B cell (primary cell): Measurements from ENCODE around the gene SIRPA. TPM values are rescaled to one million over a fixed set of nuclear protein-coding genes. Genes with fewer than 3 reads are reported as not detected.
A peak's percentile ranks its signal among the peaks of the same experiment; 100 is the strongest.

ENCODE experiments used
- ATAC-seq: fragments of 200-7000 bp; cut with Tn5 transposase; one replicate; pipeline ENCODE4 v1.10.0; 2021; ENCODE audit warnings: low read depth, mild to moderate bottlenecking, moderate number of reproducible peaks, moderate library complexity
- CTCF ChIA-PET: fragments of 350-600 bp; sonication (Branson Sonifier 250); formaldehyde crosslinking; loops from one replicate; lab custom pipeline; 2021; ENCODE audit warnings: antibody characterized with exemption, inconsistent platforms; lab: Charles Lee
- POLR2A ChIA-PET: fragments of 350-600 bp; sonication (Branson Sonifier 250); formaldehyde crosslinking; loops from one replicate; lab custom pipeline; 2021; ENCODE audit warnings: antibody characterized with exemption; lab: Charles Lee
- DNase-seq: peaks from one replicate; pipeline ENCODE4 v3.0.0; 2013
- H2AFZ ChIP-seq: 2 replicates; pipeline ENCODE4 v1.6.1; 2012; ENCODE audit warnings: mild to moderate bottlenecking, low read depth, low read length; ENCODE audit not compliant: insufficient read depth, poor library complexity, severe bottlenecking
- H3K27ac ChIP-seq, 2 donors: 1 replicate in 1 of 2; 2 replicates in 1 of 2; pipeline ENCODE4 v1.5.1; 2012 to 2013; ENCODE audit warnings: low read length in 2 of 2, mild to moderate bottlenecking in 2 of 2, moderate library complexity in 1 of 2
- H3K27me3 ChIP-seq, 4 experiments: fragments of 200-600 bp in 1 of 4; sonication (generic) in 1 of 4; replicated peaks in 1 of 4; 1 replicate in 2 of 4; 2 replicates in 2 of 4; pipeline versions ENCODE4 v1.6.1 to v1.7.0; 2013 to 2016; ENCODE audit warnings: low read length in 3 of 4, mild to moderate bottlenecking in 2 of 4, mixed read lengths in 1 of 4, moderate library complexity in 1 of 4; ENCODE audit not compliant: insufficient read depth in 4 of 4, control insufficient read depth in 3 of 4; ENCODE audit errors: control extremely low read depth in 1 of 4
- H3K36me3 ChIP-seq, 2 experiments: replicated peaks in 1 of 2; 1 replicate in 1 of 2; 2 replicates in 1 of 2; pipeline versions ENCODE4 v1.6.1 to v1.7.1; 2013; ENCODE audit warnings: low read length in 1 of 2; ENCODE audit not compliant: insufficient read depth in 2 of 2, control insufficient read depth in 1 of 2; ENCODE audit errors: control extremely low read depth in 1 of 2, extremely low read depth in 1 of 2
- H3K4me1 ChIP-seq, 2 donors: fragments of 200-600 bp in 1 of 2; sonication (generic) in 1 of 2; 1 replicate in 1 of 2; 2 replicates in 1 of 2; pipeline versions ENCODE4 v1.5.1 to v1.6.1; 2013 to 2017; ENCODE audit warnings: low read length in 2 of 2; ENCODE audit not compliant: control insufficient read depth in 2 of 2, insufficient read depth in 2 of 2
- H3K4me2 ChIP-seq: replicated peaks from 2 replicates; pipeline ENCODE3; 2012; ENCODE audit warnings: mild to moderate bottlenecking, low read depth, low read length; ENCODE audit not compliant: poor library complexity, severe bottlenecking
- H3K4me3 ChIP-seq, 5 experiments: fragments of 200-600 bp in 1 of 5; sonication (generic) in 1 of 5; 1 replicate in 3 of 5; 2 replicates in 2 of 5; pipeline versions ENCODE4 v1.5.1 to v1.7.0; 2011 to 2016; ENCODE audit warnings: low read length in 4 of 5, mild to moderate bottlenecking in 4 of 5, low read depth in 2 of 5, control low read depth in 1 of 5, moderate library complexity in 1 of 5; ENCODE audit not compliant: insufficient read depth in 1 of 5; ENCODE audit errors: control extremely low read depth in 1 of 5, extremely low read depth in 1 of 5
- H3K79me2 ChIP-seq: fragments of 200-600 bp; sonication (generic); one replicate; pipeline ENCODE4 v1.6.0; 2016; ENCODE audit warnings: low read length; ENCODE audit not compliant: control insufficient read depth, insufficient read depth
- H3K9ac ChIP-seq: fragments of 200-600 bp; sonication (generic); 2 replicates; pipeline ENCODE4 v1.6.1; 2017; ENCODE audit warnings: mild to moderate bottlenecking, low read length, moderate library complexity
- H3K9me3 ChIP-seq, 3 donors: one replicate each; pipeline versions ENCODE4 v1.6.1 to v1.7.1; 2013; ENCODE audit warnings: low read length in 2 of 3; ENCODE audit not compliant: control insufficient read depth in 2 of 3, insufficient read depth in 1 of 3; ENCODE audit errors: control extremely low read depth in 1 of 3
- H4K20me1 ChIP-seq: 2 replicates; pipeline ENCODE4 v1.6.0; 2012; ENCODE audit warnings: mild to moderate bottlenecking, low read length; ENCODE audit not compliant: insufficient read depth, control insufficient read depth, poor library complexity, severe bottlenecking
- H3K27ac Mint-ChIP-seq: one replicate; pipeline ENCODE4 v1.8.0; 2021; ENCODE audit warnings: mixed read lengths
- H3K27me3 Mint-ChIP-seq: one replicate; pipeline ENCODE4 v1.8.0; 2021; ENCODE audit warnings: mixed read lengths
- H3K4me1 Mint-ChIP-seq: one replicate; pipeline ENCODE4 v1.8.0; 2021; ENCODE audit warnings: mixed read lengths
- H3K4me3 Mint-ChIP-seq: one replicate; pipeline ENCODE4 v1.8.0; 2021; ENCODE audit warnings: mixed read lengths
- H3K9me3 Mint-ChIP-seq: one replicate; pipeline ENCODE4 v1.8.0; 2022; ENCODE audit warnings: mixed read lengths; ENCODE audit not compliant: insufficient read depth
- EZH2 ChIP-seq: IDR thresholded peaks from 2 replicates; pipeline ENCODE4 v1.6.1; 2012; ENCODE audit warnings: borderline replicate concordance, low read depth, mild to moderate bottlenecking, moderate library complexity, low read length; ENCODE audit not compliant: insufficient read depth, poor library complexity, severe bottlenecking
- WGBS: methylation state at CpG from one replicate; pipeline ENCODE4 v1.1.5; 2013; ENCODE audit warnings: missing lambda C conversion rate; ENCODE audit not compliant: insufficient coverage; 5-methylcytosine and 5-hydroxymethylcytosine counted together
- intact Hi-C: fragments of 100-400 bp; cut with micrococcal nuclease; formaldehyde crosslinking; loops from one replicate; pipeline ENCODE4 v1.10.0; 2022
- polyA plus RNA-seq: library from polyadenylated mRNA; depleted of rRNA; stranded (reverse); fragments of >200 nt; gene quantifications from 2 replicates; pipeline ENCODE4 v1.2.3, GENCODE V29; 2012
- total RNA-seq, 2 donors: library from RNA; stranded (reverse); fragments of 120-200 nt in 1 of 2; gene quantifications; 1 replicate in 1 of 2; 2 replicates in 1 of 2; pipeline versions ENCODE4 v1.2.3 to v1.2.4, GENCODE V29; 2013 to 2022
- TF ChIP-seq, protein P1 (sequence below): fragments of 200-600 bp; IDR thresholded peaks from one replicate; pipeline ENCODE4 v1.8.0; 2022; ENCODE audit warnings: antibody characterized with exemption, mild to moderate bottlenecking

SIRPA gene
- total and polyA plus RNA-seq, 2 donors (not counting 1 experiment from before 2014, with no cell fraction given): 0.94 to 10.2 TPM

- WGBS: 80% methylated on average over 13 of the region's 14 CpGs
- no peaks in the 10 kb centered on the region for H3K36me3 ChIP-seq
- H3K27me3 Mint-ChIP-seq: no peaks in the 10 kb centered on the region
- peak overlapping the region; percentile 52 for H3K9ac ChIP-seq
- POLR2A ChIA-PET: interaction anchor here (1.2 kb wide), 1 partner anchor 10 kb away, joined by 9 read pairs; no protein-coding TSS in a partner anchor
- CTCF ChIA-PET: interaction anchor here (0.6 to 5.4 kb wide), 30 partner anchors 11 to 511 kb away, joined by 3 to 95 read pairs (median 4); no protein-coding TSS in a partner anchor
- no peaks in the 10 kb centered on the region for H3K27me3 ChIP-seq
- ATAC-seq (peak; percentile 16), DNase-seq (no peak)
- peak overlapping the region; percentile 64 for H2AFZ ChIP-seq
- H3K4me2 ChIP-seq: peak overlapping the region; percentile 78
- H3K9me3 ChIP-seq: no peaks in the 10 kb centered on the region
- no peak overlapping the region for H3K27ac Mint-ChIP-seq
- H3K4me3 ChIP-seq: peak overlapping the region; percentile 9 to 57 (median 42)
- intact Hi-C loops: loop anchor here (1.0 to 5.0 kb wide), 6 partner anchors 11 to 490 kb away; partner anchors contain the start of genes SIRPA and STK35
- peaks cover 18% of the 10 kb centered on the region for H3K4me1 Mint-ChIP-seq
- H4K20me1 ChIP-seq: no peaks in the 10 kb centered on the region
- peaks cover 16 to 18% of the 10 kb centered on the region in 2 donors for H3K4me1 ChIP-seq
- H3K4me3 Mint-ChIP-seq: peak overlapping the region; percentile 50
- TF ChIP-seq, protein P1, sequence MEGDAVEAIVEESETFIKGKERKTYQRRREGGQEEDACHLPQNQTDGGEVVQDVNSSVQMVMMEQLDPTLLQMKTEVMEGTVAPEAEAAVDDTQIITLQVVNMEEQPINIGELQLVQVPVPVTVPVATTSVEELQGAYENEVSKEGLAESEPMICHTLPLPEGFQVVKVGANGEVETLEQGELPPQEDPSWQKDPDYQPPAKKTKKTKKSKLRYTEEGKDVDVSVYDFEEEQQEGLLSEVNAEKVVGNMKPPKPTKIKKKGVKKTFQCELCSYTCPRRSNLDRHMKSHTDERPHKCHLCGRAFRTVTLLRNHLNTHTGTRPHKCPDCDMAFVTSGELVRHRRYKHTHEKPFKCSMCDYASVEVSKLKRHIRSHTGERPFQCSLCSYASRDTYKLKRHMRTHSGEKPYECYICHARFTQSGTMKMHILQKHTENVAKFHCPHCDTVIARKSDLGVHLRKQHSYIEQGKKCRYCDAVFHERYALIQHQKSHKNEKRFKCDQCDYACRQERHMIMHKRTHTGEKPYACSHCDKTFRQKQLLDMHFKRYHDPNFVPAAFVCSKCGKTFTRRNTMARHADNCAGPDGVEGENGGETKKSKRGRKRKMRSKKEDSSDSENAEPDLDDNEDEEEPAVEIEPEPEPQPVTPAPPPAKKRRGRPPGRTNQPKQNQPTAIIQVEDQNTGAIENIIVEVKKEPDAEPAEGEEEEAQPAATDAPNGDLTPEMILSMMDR: no peak
- no peak for TF ChIP-seq EZH2
- H3K79me2 ChIP-seq: no peaks in the 10 kb centered on the region
- H3K27ac ChIP-seq: no peak overlapping the region
- no peaks in the 10 kb centered on the region for H3K9me3 Mint-ChIP-seq
Measured at GRCh38 chr20:1964659-1965405, 69.6 kb downstream of the SIRPA start.
